Fibroblast of lung (primary cell): Measurements from ENCODE around the gene CRTC1.

Source experiments
- CTCF ChIP-seq, 2 donors: IDR thresholded peaks in 1 of 2; conservative IDR thresholded peaks in 1 of 2; 1 replicate in 1 of 2; 2 replicates in 1 of 2; pipeline ENCODE4 v1.5.1; 2011 to 2012; ENCODE audit warnings: low read length in 2 of 2, control low read depth in 1 of 2, inconsistent platforms in 1 of 2, low read depth in 1 of 2, mild to moderate bottlenecking in 1 of 2
- EZH2 ChIP-seq: IDR thresholded peaks from 2 replicates; pipeline ENCODE4 v1.5.1; 2012; ENCODE audit warnings: low read length, control low read depth, mild to moderate bottlenecking; ENCODE audit errors: missing control alignments

DNA sequence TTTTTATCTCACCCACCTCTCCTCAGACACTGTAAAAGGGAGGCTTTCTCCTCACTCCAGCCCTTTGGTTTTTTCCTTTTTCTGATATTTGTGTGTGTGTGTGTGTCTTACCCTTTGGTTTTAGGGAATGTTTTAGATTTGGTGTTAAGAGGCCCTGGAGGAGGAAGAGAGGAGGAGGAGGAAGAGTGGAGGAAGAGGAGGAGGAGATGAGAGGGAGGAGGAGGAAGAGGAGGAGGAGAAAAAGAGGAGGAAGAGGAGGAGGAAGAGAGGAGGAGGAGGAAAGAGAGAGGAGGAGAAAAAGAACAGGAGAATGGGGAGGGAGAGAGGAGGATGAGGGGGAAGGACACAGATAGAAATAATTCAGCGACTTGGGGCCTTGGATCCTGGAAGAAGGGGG lies 36.1 kb upstream of the CRTC1 start:
- TF ChIP-seq CTCF (conservative IDR thresholded peaks at IDR 0.05 in 1 of 2, IDR thresholded peaks at IDR 0.05 in 1 of 2; ENCODE audit: low read depth in 1 of 2, low read length in 2 of 2) (no peak), EZH2 (no peak)
